Neural progenitor cell (in vitro differentiated cells): ENCODE results near the gene PDLIM5.

ENCODE experiments used
- EZH2 ChIP-seq: fragments of 200-600 bp; sonication (generic); IDR thresholded peaks from 2 replicates; pipeline ENCODE4 v1.6.1; 2017; ENCODE audit warnings: antibody characterized with exemption, mild to moderate bottlenecking, moderate library complexity
- EZH2phosphoT487 ChIP-seq: fragments of 200-600 bp; sonication (generic); IDR thresholded peaks from 2 replicates; pipeline ENCODE4 v1.6.1; 2017; ENCODE audit warnings: antibody characterized with exemption
- TF ChIP-seq, protein P1 (sequence below): fragments of 200-600 bp; sonication (generic); IDR thresholded peaks from 2 replicates; pipeline ENCODE4 v1.5.1; 2017; ENCODE audit warnings: antibody characterized with exemption, mild to moderate bottlenecking

DNA sequence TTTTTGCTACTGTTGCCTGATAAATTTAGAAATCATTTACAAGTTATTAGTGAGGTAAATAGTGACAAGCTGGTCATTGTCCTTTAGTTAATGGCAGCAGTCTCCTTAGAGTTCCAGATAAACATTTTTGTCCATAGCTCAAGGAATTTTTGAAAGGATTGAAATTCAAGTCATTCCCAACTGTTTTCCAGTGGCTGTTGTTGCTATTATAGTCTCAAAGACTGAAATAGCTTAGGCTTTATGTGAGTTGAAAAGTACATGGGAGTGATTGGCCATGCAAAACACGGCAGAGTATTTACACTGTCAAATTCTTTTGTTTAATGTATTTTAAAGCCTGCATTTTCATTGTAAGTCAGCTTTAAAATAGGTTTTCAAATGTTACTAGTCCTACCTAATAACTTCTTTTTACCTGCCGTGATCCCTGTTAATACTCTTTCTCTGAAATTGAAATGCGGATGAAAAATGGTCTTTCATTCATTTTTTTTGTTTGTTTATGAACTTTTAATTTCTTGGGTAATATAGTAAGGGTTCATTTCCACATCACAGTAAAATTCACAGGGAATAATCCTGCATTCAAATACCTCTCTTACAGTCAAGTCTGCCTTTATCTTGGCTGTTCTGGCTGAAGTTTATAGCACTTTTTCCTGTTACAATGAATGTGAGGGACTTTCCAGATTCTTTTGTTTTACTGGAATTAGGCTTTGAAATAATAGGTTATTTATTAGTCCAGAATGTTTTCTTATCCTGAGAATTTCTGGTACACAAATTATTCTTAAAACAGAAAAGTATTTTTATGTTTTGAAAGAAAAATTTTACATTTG is 85.1 kb downstream of the PDLIM5 start:
- TF ChIP-seq, protein P1, sequence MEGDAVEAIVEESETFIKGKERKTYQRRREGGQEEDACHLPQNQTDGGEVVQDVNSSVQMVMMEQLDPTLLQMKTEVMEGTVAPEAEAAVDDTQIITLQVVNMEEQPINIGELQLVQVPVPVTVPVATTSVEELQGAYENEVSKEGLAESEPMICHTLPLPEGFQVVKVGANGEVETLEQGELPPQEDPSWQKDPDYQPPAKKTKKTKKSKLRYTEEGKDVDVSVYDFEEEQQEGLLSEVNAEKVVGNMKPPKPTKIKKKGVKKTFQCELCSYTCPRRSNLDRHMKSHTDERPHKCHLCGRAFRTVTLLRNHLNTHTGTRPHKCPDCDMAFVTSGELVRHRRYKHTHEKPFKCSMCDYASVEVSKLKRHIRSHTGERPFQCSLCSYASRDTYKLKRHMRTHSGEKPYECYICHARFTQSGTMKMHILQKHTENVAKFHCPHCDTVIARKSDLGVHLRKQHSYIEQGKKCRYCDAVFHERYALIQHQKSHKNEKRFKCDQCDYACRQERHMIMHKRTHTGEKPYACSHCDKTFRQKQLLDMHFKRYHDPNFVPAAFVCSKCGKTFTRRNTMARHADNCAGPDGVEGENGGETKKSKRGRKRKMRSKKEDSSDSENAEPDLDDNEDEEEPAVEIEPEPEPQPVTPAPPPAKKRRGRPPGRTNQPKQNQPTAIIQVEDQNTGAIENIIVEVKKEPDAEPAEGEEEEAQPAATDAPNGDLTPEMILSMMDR = no peak
- no peak for TF ChIP-seq EZH2
- TF ChIP-seq EZH2phosphoT487 = no peak
